CD4-positive, alpha-beta memory T cell (primary cell): ENCODE data around the gene PMEPA1. TPM values are rescaled to one million over a fixed set of nuclear protein-coding genes. Genes with fewer than 3 reads are reported as not detected.

ENCODE experiments used
- CTCF ChIA-PET: fragments of 350-600 bp; sonication (Branson Sonifier 250); formaldehyde crosslinking; loops from one replicate; lab custom pipeline; 2021; ENCODE audit warnings: inconsistent platforms; ENCODE audit not compliant: partially characterized antibody; lab: Charles Lee
- POLR2A ChIA-PET: fragments of 350-600 bp; sonication (Branson Sonifier 250); formaldehyde crosslinking; loops from one replicate; lab custom pipeline; 2021; ENCODE audit not compliant: partially characterized antibody; lab: Charles Lee
- DNase-seq, 5 donors: peaks; one replicate each; pipeline versions ENCODE4 v3.0.0 to v3.0.0-alpha.2; 2020 to 2022; ENCODE audit warnings: mixed read lengths in 1 of 5
- H3K27ac ChIP-seq: one replicate; pipeline ENCODE4 v1.7.0; 2013; ENCODE audit warnings: low read depth, low read length
- H3K27me3 ChIP-seq: 2 replicates; pipeline ENCODE4 v1.7.0; 2013; ENCODE audit warnings: mild to moderate bottlenecking, low read length, moderate library complexity; ENCODE audit not compliant: insufficient read depth
- H3K36me3 ChIP-seq: 2 replicates; pipeline ENCODE4 v1.7.0; 2013; ENCODE audit warnings: mild to moderate bottlenecking, low read length, moderate library complexity; ENCODE audit not compliant: insufficient read depth
- H3K4me1 ChIP-seq: 2 replicates; pipeline ENCODE4 v1.7.0; 2013; ENCODE audit warnings: mild to moderate bottlenecking, low read length, moderate library complexity; ENCODE audit not compliant: insufficient read depth
- H3K4me3 ChIP-seq, 2 donors: one replicate each; pipeline ENCODE4 v1.7.0; 2013; ENCODE audit warnings: low read length in 2 of 2, mild to moderate bottlenecking in 1 of 2
- H3K9me3 ChIP-seq, 2 donors: one replicate each; pipeline ENCODE4 v1.7.0; 2013; ENCODE audit warnings: low read length in 2 of 2, control low read depth in 1 of 2; ENCODE audit not compliant: control insufficient read depth in 1 of 2
- H3K27ac Mint-ChIP-seq, 7 donors: one replicate each; pipeline ENCODE4 v1.8.0; 2020 to 2021; ENCODE audit warnings: mixed read lengths in 7 of 7, mild to moderate bottlenecking in 6 of 7, inconsistent platforms in 3 of 7, moderate library complexity in 3 of 7
- H3K27me3 Mint-ChIP-seq, 2 donors: one replicate each; pipeline ENCODE4 v1.8.0; 2020 to 2021; ENCODE audit warnings: mixed read lengths in 2 of 2
- H3K36me3 Mint-ChIP-seq, 2 donors: one replicate each; pipeline ENCODE4 v1.8.0; 2020 to 2021; ENCODE audit warnings: mixed read lengths in 2 of 2, inconsistent platforms in 1 of 2, mild to moderate bottlenecking in 1 of 2
- H3K4me1 Mint-ChIP-seq, 4 donors: one replicate each; pipeline ENCODE4 v1.8.0; 2020 to 2021; ENCODE audit warnings: mixed read lengths in 4 of 4, mild to moderate bottlenecking in 1 of 4
- H3K4me3 Mint-ChIP-seq, 8 donors: one replicate each; pipeline ENCODE4 v1.8.0; 2020 to 2021; ENCODE audit warnings: mixed read lengths in 8 of 8, mild to moderate bottlenecking in 7 of 8, moderate library complexity in 6 of 8, inconsistent platforms in 3 of 8
- H3K9me3 Mint-ChIP-seq, 8 donors: one replicate each; pipeline ENCODE4 v1.8.0; 2020 to 2021; ENCODE audit warnings: mixed read lengths in 8 of 8, mild to moderate bottlenecking in 5 of 8, inconsistent platforms in 3 of 8, moderate library complexity in 1 of 8
- intact Hi-C: fragments of 100-400 bp; cut with micrococcal nuclease; formaldehyde crosslinking; loops from one replicate; pipeline ENCODE4 v1.15.1; 2023
- polyA plus RNA-seq, 2 donors: library from polyadenylated mRNA; unstranded; fragments of 300-500 nt; fragmentation: Illumina TruSeq; gene quantifications; one replicate each; pipeline ENCODE4 v1.2.3, GENCODE V29; 2021
- total RNA-seq, 2 experiments: library from RNA; stranded (reverse); gene quantifications; one replicate each; pipeline ENCODE4 v1.2.3, GENCODE V29; 2021

Gene PMEPA1
- total RNA-seq (1 to 10 TPM; 8.1 to 8.9 TPM), polyA plus RNA-seq (1 to 10 TPM; 1.2 to 2.9 TPM)

GRCh38 chr20:57709823-57710799 is at the start of gene PMEPA1:
Gene PMEPA1, minus strand, starts transcription at chr20:57710015. Its CDS starts 433 bp downstream, at chr20:57709582.
- Histone ChIP-seq H3K4me3 (peak within 1 kb of the TSS; percentile 81 to 87), H3K27ac (peak within 1 kb of the TSS; percentile 67), H3K27me3 (no peaks in the 10 kb centered on the region), H3K36me3 (no peaks in the 10 kb centered on the region), H3K9me3 (no peaks in the 10 kb centered on the region), H3K4me1 (peaks cover 17% of the 10 kb centered on the region)
- peaks cover 0 to 10% of the 10 kb centered on the region in 2 donors for H3K36me3 Mint-ChIP-seq
- intact Hi-C loops, result loop anchor here (1.0 to 10.0 kb wide), 5 partner anchors 8 to 1355 kb away; partner anchors contain the start of genes FAM210B, RAB22A and RBM38
- peak; percentile 91 to 96 (median 92) for DNase-seq
- CTCF ChIA-PET, result interaction anchor here (0.6 to 2.4 kb wide), 8 partner anchors 10 to 472 kb away, joined by 3 to 11 read pairs (median 4); partner anchors contain the start of gene ZBP1
- peaks cover 0 to 3% (median 0%) of the 10 kb centered on the region in 8 donors for H3K9me3 Mint-ChIP-seq
- peak within 1 kb of the TSS; percentile 92 to 98 (median 96) for H3K27ac Mint-ChIP-seq
- peak within 1 kb of the TSS; percentile 87 to 94 (median 91) for H3K4me3 Mint-ChIP-seq
- POLR2A ChIA-PET, result interaction anchor here (1.2 to 5.1 kb wide), 11 partner anchors 8 to 318 kb away, joined by 3 to 47 read pairs (median 5); partner anchors contain the start of gene ZBP1
- H3K27me3 Mint-ChIP-seq, result peaks cover 3 to 10% of the 10 kb centered on the region in 2 donors
- H3K4me1 Mint-ChIP-seq, result peaks cover 16 to 47% (median 27%) of the 10 kb centered on the region in 4 donors

GRCh38 chr20:57757767-57758166 is 48.0 kb upstream of the PMEPA1 start:
- H3K9me3 ChIP-seq, result no peaks in the 10 kb centered on the region
- peaks cover 0 to 1% (median 0%) of the 10 kb centered on the region in 4 donors for H3K4me1 Mint-ChIP-seq
- peaks cover 13 to 19% of the 10 kb centered on the region in 2 donors for H3K27me3 Mint-ChIP-seq
- peaks cover 0 to 7% (median 4%) of the 10 kb centered on the region in 8 donors for H3K9me3 Mint-ChIP-seq
- no peaks in the 10 kb centered on the region for H3K36me3 ChIP-seq
- H3K27ac ChIP-seq, result no peak overlapping the region
- CTCF ChIA-PET, result no interaction called here
- POLR2A ChIA-PET, result no interaction called here
- peaks cover 0 to 4% of the 10 kb centered on the region in 2 donors for H3K36me3 Mint-ChIP-seq
- peaks cover 2% of the 10 kb centered on the region for H3K27me3 ChIP-seq
- H3K27ac Mint-ChIP-seq, result no peak overlapping the region
- DNase-seq, result no peak
- intact Hi-C loops, result no loop called here
- no peak overlapping the region for H3K4me3 Mint-ChIP-seq
- H3K4me3 ChIP-seq, result no peak overlapping the region
- H3K4me1 ChIP-seq, result no peaks in the 10 kb centered on the region

DNA sequence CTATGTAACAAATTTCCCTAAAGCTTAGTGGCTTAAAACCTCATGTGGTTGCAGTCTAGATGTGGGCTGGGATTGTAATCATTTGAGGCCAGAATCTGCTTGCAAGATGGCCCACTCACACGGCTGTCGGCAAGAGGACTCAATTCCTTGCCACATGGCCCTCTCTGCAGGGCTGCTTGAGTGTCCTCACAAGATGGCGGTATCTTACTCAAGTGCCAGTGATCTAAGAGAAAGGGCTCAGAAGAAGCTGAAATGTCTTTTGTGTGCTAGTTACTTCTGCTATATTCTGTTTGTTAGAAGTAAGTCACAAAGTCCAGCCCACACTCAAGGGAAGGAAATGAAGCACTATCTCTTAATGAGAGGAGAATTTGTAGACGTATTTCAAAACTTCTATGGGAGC is 47.1 kb upstream of the PMEPA1 start:
- POLR2A ChIA-PET, result no interaction called here
- H3K4me3 Mint-ChIP-seq, result no peak overlapping the region

DNA sequence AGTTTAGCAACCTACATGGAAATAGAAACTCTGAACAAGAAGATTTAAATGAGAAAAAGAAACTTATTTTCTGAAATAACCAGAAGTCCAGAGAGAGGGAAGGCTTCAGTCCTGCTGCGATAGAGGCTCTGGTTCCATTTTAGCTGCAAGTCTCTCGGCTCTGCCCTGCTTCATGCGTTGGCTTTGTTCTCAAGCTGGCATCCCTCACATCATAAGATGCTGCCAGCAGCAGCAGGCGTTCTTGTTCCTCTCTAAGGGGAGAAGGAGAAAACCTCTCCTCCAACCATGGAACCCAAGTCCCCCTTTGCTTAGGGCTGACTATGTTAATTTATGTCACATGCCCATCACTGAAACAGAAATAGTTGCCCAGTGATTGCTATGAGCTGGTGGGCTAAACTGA is 46.4 kb upstream of the PMEPA1 start:
- H3K9me3 ChIP-seq, result no peaks in the 10 kb centered on the region
- no peak overlapping the region for H3K4me3 ChIP-seq
- no peaks in the 10 kb centered on the region for H3K4me1 ChIP-seq
- no peaks in the 10 kb centered on the region for H3K36me3 ChIP-seq
- Mint-ChIP-seq H3K36me3 (peaks cover 0 to 4% of the 10 kb centered on the region in 2 donors), H3K27ac (no peak overlapping the region), H3K4me3 (no peak overlapping the region), H3K27me3 (peaks cover 11 to 16% of the 10 kb centered on the region in 2 donors), H3K9me3 (peaks cover 0 to 7% (median 5%) of the 10 kb centered on the region in 8 donors), H3K4me1 (no peaks in the 10 kb centered on the region)
- H3K27me3 ChIP-seq, result no peaks in the 10 kb centered on the region
- ChIA-PET CTCF (no interaction called here), POLR2A (no interaction called here)
- intact Hi-C loops, result no loop called here
- DNase-seq, result no peak
- no peak overlapping the region for H3K27ac ChIP-seq

More for the DNA sequence above, 47.1 kb upstream of the PMEPA1 start:
- Mint-ChIP-seq H3K36me3 (peaks cover 0 to 4% of the 10 kb centered on the region in 2 donors), H3K27me3 (peaks cover 11 to 14% of the 10 kb centered on the region in 2 donors), H3K9me3 (peaks cover 0 to 7% (median 4%) of the 10 kb centered on the region in 8 donors), H3K27ac (no peak overlapping the region), H3K4me1 (peaks cover 0 to 1% (median 0%) of the 10 kb centered on the region in 4 donors)
- H3K36me3 ChIP-seq, result no peaks in the 10 kb centered on the region
- DNase-seq, result no peak
- H3K27ac ChIP-seq, result no peak overlapping the region
- no peaks in the 10 kb centered on the region for H3K27me3 ChIP-seq
- intact Hi-C loops, result no loop called here
- CTCF ChIA-PET, result no interaction called here
- no peaks in the 10 kb centered on the region for H3K9me3 ChIP-seq
- H3K4me1 ChIP-seq, result no peaks in the 10 kb centered on the region
- no peak overlapping the region for H3K4me3 ChIP-seq

DNA sequence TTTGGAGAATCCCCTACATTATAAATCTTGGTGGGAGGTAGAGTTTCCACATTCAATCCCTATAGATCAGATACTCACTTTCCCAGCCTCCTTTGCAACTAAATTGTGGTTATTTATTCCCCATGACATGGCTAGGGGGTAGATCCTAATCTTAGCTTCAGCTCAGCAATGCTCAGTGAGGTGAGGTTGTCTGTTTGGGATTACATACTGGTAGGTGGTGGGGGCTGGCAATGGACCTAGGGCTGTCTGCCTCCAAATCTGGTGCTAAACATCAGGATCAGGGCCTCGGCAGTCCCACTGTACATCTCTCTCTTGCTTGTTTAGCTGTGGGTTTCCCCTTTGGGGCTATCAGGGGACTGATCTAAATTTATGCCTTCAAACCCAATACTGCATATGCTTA is 45.8 kb upstream of the PMEPA1 start:
- DNase-seq, result no peak
- Mint-ChIP-seq H3K36me3 (peaks cover 0 to 4% of the 10 kb centered on the region in 2 donors), H3K27me3 (peaks cover 11 to 18% of the 10 kb centered on the region in 2 donors), H3K9me3 (peaks cover 0 to 7% (median 5%) of the 10 kb centered on the region in 8 donors), H3K4me1 (no peaks in the 10 kb centered on the region), H3K27ac (no peak overlapping the region), H3K4me3 (no peak overlapping the region)
- intact Hi-C loops, result no loop called here
- H3K4me1 ChIP-seq, result no peaks in the 10 kb centered on the region
- no peak overlapping the region for H3K27ac ChIP-seq
- no peaks in the 10 kb centered on the region for H3K27me3 ChIP-seq
- H3K4me3 ChIP-seq, result no peak overlapping the region
- no peaks in the 10 kb centered on the region for H3K9me3 ChIP-seq
- no peaks in the 10 kb centered on the region for H3K36me3 ChIP-seq
- CTCF ChIA-PET, result no interaction called here
- POLR2A ChIA-PET, result no interaction called here

DNA sequence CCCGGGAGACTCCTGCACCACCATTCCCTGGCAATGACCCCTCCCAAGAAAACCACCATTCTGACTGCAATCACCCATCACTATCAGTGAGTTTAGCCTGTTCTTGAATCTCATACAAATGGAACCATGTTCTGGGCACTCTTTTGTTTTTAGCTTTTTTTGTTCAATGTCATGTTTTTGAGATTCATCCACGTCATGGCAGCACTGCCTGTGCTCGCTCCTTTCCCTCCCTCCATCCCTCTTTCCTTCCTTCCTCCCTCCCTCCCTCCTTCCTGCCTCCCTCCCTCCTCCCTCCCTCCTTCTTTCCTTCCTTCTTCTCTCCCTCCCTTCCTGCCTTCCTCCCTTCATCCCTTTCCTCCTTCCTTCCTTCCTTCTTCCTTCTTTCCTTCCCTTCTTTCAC is 44.4 kb upstream of the PMEPA1 start:
- H3K4me1 Mint-ChIP-seq, result peaks cover 0 to 3% (median under 1%) of the 10 kb centered on the region in 4 donors
- Histone ChIP-seq H3K4me1 (peaks cover 3% of the 10 kb centered on the region), H3K36me3 (no peaks in the 10 kb centered on the region), H3K27me3 (no peaks in the 10 kb centered on the region), H3K4me3 (no peak overlapping the region), H3K27ac (no peak overlapping the region), H3K9me3 (no peaks in the 10 kb centered on the region)
- H3K36me3 Mint-ChIP-seq, result peaks cover 0 to 4% of the 10 kb centered on the region in 2 donors
- POLR2A ChIA-PET, result no interaction called here
- peaks cover 0 to 7% (median 4%) of the 10 kb centered on the region in 8 donors for H3K9me3 Mint-ChIP-seq
- no peak for DNase-seq
- H3K27ac Mint-ChIP-seq, result no peak overlapping the region
- intact Hi-C loops, result no loop called here
- CTCF ChIA-PET, result interaction anchor here (0.6 kb wide), 1 partner anchor 73 kb away, joined by 3 read pairs; no protein-coding TSS in a partner anchor
- H3K4me3 Mint-ChIP-seq, result peak overlapping the region in 1 of 8 donors; percentile 63
- peaks cover 7 to 18% of the 10 kb centered on the region in 2 donors for H3K27me3 Mint-ChIP-seq
